Fibroblast of skin of scalp (primary cell): Measurements from ENCODE around the gene TMEM89.

Experiments
- DNase-seq: peaks from one replicate; pipeline ENCODE4 v3.0.0-alpha.2; 2013

The TMEM89 gene

GRCh38 chr3:48585411-48585810 is 36.2 kb downstream of the TMEM89 start:
- DNase-seq, result no peak

GRCh38 chr3:48584836-48585235 is 36.7 kb downstream of the TMEM89 start:
- no peak for DNase-seq

GRCh38 chr3:48581621-48582481 is 39.7 kb downstream of the TMEM89 start:
- DNase-seq, result no peak

- no peak for DNase-seq
These were observed 44.9 kb downstream of the TMEM89 start for GRCh38 chr3:48576647-48577046.

- DNase-seq, result no peak
These were observed 46.2 kb downstream of the TMEM89 start for GRCh38 chr3:48575366-48575765.

GRCh38 chr3:48573973-48574585 is 47.5 kb downstream of the TMEM89 start:
- no peak for DNase-seq

- no peak for DNase-seq
These were observed 49.1 kb downstream of the TMEM89 start for GRCh38 chr3:48572517-48572916.

GRCh38 chr3:48571938-48572337 is 49.6 kb downstream of the TMEM89 start:
- DNase-seq, result no peak
